Naive thymus-derived CD8-positive, alpha-beta T cell (primary cell): ENCODE measurements around the gene SLC41A1. TPM values are rescaled to one million over a fixed set of nuclear protein-coding genes. Genes with fewer than 3 reads are reported as not detected.

Experiments used
- ATAC-seq, 2 donors: fragments of 150-1000 bp; cut with Tn5 transposase in 1 of 2; sonication (Bioruptor Pico), chemical (Tn5 transposase) in 1 of 2; 1 replicate in 1 of 2; 2 replicates in 1 of 2; pipeline ENCODE4 v1.10.0; 2021; ENCODE audit warnings: mild to moderate bottlenecking in 2 of 2, moderate library complexity in 2 of 2
- POLR2A ChIA-PET: fragments of 350-600 bp; sonication (Branson Sonifier 250); formaldehyde crosslinking; loops from one replicate; lab custom pipeline; 2021; ENCODE audit warnings: antibody characterized with exemption; lab: Charles Lee
- DNase-seq, 10 donors: peaks; one replicate each; pipeline versions ENCODE4 v3.0.0 to v3.0.0-alpha.2; 2020 to 2022
- H3K27ac Mint-ChIP-seq, 10 donors: one replicate each; pipeline ENCODE4 v1.8.0; 2020 to 2022; ENCODE audit warnings: mild to moderate bottlenecking in 10 of 10, mixed read lengths in 10 of 10, moderate library complexity in 4 of 10, inconsistent platforms in 1 of 10
- H3K27me3 Mint-ChIP-seq, 5 donors: one replicate each; pipeline ENCODE4 v1.8.0; 2021 to 2022; ENCODE audit warnings: mixed read lengths in 5 of 5
- H3K36me3 Mint-ChIP-seq, 3 donors: one replicate each; pipeline ENCODE4 v1.8.0; 2020 to 2022; ENCODE audit warnings: mixed read lengths in 3 of 3, mild to moderate bottlenecking in 2 of 3, inconsistent platforms in 1 of 3
- H3K4me1 Mint-ChIP-seq, 4 donors: one replicate each; pipeline ENCODE4 v1.8.0; 2021 to 2022; ENCODE audit warnings: mixed read lengths in 4 of 4
- H3K4me3 Mint-ChIP-seq, 10 donors: one replicate each; pipeline ENCODE4 v1.8.0; 2020 to 2022; ENCODE audit warnings: mild to moderate bottlenecking in 10 of 10, mixed read lengths in 10 of 10, moderate library complexity in 6 of 10, inconsistent platforms in 1 of 10
- H3K9me3 Mint-ChIP-seq, 9 donors: one replicate each; pipeline ENCODE4 v1.8.0; 2020 to 2022; ENCODE audit warnings: mixed read lengths in 9 of 9, mild to moderate bottlenecking in 3 of 9, inconsistent platforms in 1 of 9, moderate library complexity in 1 of 9
- polyA plus RNA-seq, 3 donors: library from polyadenylated mRNA; unstranded; fragments of 300-500 nt; fragmentation: Illumina TruSeq; gene quantifications; one replicate each; pipeline ENCODE4 v1.2.3, GENCODE V29; 2021
- total RNA-seq, 8 experiments: library from RNA in 2 of 8; stranded (reverse) in 2 of 8; gene quantifications; one replicate each; pipeline ENCODE4 v1.2.3 and lab custom pipeline; 2021 to 2026

The SLC41A1 gene
- total and polyA plus RNA-seq, 5 experiments from 2014 or later, result 9.0 to 31.0 (median 19.3) TPM

GRCh38 chr1:205813755-205814058, 709 bp upstream of the SLC41A1 start:
- peak in 1 of 10 donors; percentile 13 for DNase-seq
- Mint-ChIP-seq H3K4me3 (peak overlapping the region; percentile 88 to 96 (median 93)), H3K27ac (peak overlapping the region; percentile 37 to 95 (median 87)), H3K4me1 (peaks cover 32 to 63% (median 52%) of the 10 kb centered on the region in 4 donors), H3K36me3 (peaks cover 0 to 16% (median 5%) of the 10 kb centered on the region in 3 donors), H3K27me3 (no peaks in the 10 kb centered on the region), H3K9me3 (no peaks in the 10 kb centered on the region)
- ATAC-seq, result no peak
- POLR2A ChIA-PET, result interaction anchor here (1.3 to 3.5 kb wide), 3 partner anchors 9 to 64 kb away, joined by 4 to 19 read pairs (median 4); partner anchors contain the start of gene RAB29

- POLR2A ChIA-PET, result interaction anchor here (0.9 to 3.5 kb wide), 6 partner anchors 38 to 534 kb away, joined by 3 to 19 read pairs (median 6); partner anchors contain the start of genes NUCKS1, PM20D1 and RAB29
- Mint-ChIP-seq H3K27ac (peak overlapping the region; percentile 77 to 95 (median 90)), H3K27me3 (no peaks in the 10 kb centered on the region), H3K4me1 (peaks cover 38 to 64% (median 62%) of the 10 kb centered on the region in 4 donors), H3K36me3 (peaks cover 0 to 23% (median 11%) of the 10 kb centered on the region in 3 donors), H3K4me3 (peak overlapping the region; percentile 88 to 96 (median 92)), H3K9me3 (no peaks in the 10 kb centered on the region)
- DNase-seq (peak in 4 of 10 donors; percentile 16 to 35 (median 22)), ATAC-seq (peak; percentile 18 to 28)
These were observed 624 bp downstream of the SLC41A1 start for GRCh38 chr1:205812271-205812877.

DNA sequence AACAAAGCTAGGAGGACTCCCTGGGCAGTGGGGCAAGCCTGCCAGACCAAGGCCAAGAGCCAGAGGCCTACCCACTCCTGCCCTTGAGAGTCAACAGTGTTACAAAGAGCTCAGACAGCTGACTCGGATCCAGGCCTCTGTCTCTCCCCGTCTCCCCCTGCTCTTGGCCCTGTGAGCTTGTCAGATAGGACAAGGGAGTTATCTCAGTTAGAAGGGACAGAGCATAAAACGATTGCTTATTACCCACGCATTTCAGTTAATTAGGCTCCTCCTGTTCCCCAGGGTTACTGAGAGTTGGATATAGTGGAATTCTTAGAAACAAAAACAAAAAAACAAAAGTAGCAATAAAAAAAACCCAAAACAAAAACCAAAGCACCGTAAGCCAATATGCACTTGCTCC, 1.3 kb downstream of the SLC41A1 start:
- POLR2A ChIA-PET, result interaction anchor here (1.3 to 3.5 kb wide), 3 partner anchors 37 to 63 kb away, joined by 3 to 19 read pairs (median 9); partner anchors contain the start of genes NUCKS1 and RAB29
- H3K4me3 Mint-ChIP-seq, result peak overlapping the region; percentile 88 to 96 (median 92)
- H3K36me3 Mint-ChIP-seq, result peaks cover 0 to 23% (median 11%) of the 10 kb centered on the region in 3 donors
- no peaks in the 10 kb centered on the region for H3K27me3 Mint-ChIP-seq
- H3K4me1 Mint-ChIP-seq, result peaks cover 42 to 71% (median 69%) of the 10 kb centered on the region in 4 donors
- ATAC-seq, result no peak
- DNase-seq, result peak in 1 of 10 donors; percentile 12
- peak overlapping the region; percentile 77 to 95 (median 90) for H3K27ac Mint-ChIP-seq
- no peaks in the 10 kb centered on the region for H3K9me3 Mint-ChIP-seq

GRCh38 chr1:205810448-205811157, 2.4 kb downstream of the SLC41A1 start:
- Mint-ChIP-seq H3K36me3 (peaks cover 0 to 23% (median 11%) of the 10 kb centered on the region in 3 donors), H3K27me3 (no peaks in the 10 kb centered on the region), H3K27ac (peak overlapping the region in 9 of 10 donors; percentile 2 to 93 (median 63)), H3K4me3 (peak overlapping the region; percentile 32 to 96 (median 92)), H3K4me1 (peaks cover 50 to 81% (median 79%) of the 10 kb centered on the region in 4 donors), H3K9me3 (no peaks in the 10 kb centered on the region)
- ATAC-seq (no peak), DNase-seq (no peak)
- POLR2A ChIA-PET, result interaction anchor here (2.1 to 3.5 kb wide), 2 partner anchors 36 to 61 kb away, joined by 9 to 19 read pairs; partner anchors contain the start of genes NUCKS1 and RAB29

DNA sequence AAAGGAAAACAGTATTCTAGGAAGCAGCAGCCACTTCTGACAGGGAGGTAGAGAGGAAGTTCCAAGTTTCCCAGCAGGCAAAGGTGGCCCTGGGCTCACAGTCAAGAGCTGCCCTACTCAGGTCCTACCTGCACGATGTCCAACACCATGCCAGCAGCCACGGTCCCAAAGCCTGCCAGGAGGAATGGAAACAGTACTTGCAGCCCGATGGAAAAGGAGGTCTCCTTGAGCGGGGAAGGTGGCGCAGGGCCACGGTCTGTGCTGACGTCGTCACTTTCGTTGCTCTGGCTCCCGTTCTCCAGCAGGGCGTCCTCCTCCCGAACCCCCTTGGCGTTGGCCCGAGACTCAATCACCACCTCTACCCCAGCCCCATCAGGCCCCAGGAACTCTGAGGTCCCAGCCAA, 3.1 kb downstream of the SLC41A1 start:
- no peaks in the 10 kb centered on the region for H3K9me3 Mint-ChIP-seq
- H3K27me3 Mint-ChIP-seq, result no peaks in the 10 kb centered on the region
- peaks cover 57 to 88% (median 86%) of the 10 kb centered on the region in 4 donors for H3K4me1 Mint-ChIP-seq
- peak overlapping the region in 5 of 10 donors; percentile 5 to 92 (median 31) for H3K27ac Mint-ChIP-seq
- DNase-seq (no peak), ATAC-seq (no peak)
- peaks cover 0 to 23% (median 11%) of the 10 kb centered on the region in 3 donors for H3K36me3 Mint-ChIP-seq
- H3K4me3 Mint-ChIP-seq, result peak overlapping the region in 9 of 10 donors; percentile 18 to 96 (median 72)
- POLR2A ChIA-PET, result no interaction called here

GRCh38 chr1:205809469-205809868, 3.5 kb downstream of the SLC41A1 start:
- DNase-seq, result no peak
- Mint-ChIP-seq H3K27me3 (no peaks in the 10 kb centered on the region), H3K9me3 (no peaks in the 10 kb centered on the region), H3K4me3 (peak overlapping the region; percentile 3 to 95 (median 70)), H3K4me1 (peaks cover 61 to 88% (median 87%) of the 10 kb centered on the region in 4 donors), H3K36me3 (peaks cover 0 to 23% (median 11%) of the 10 kb centered on the region in 3 donors), H3K27ac (peak overlapping the region in 9 of 10 donors; percentile 7 to 88 (median 53))
- POLR2A ChIA-PET, result interaction anchor here (0.6 to 1.1 kb wide), 2 partner anchors 34 to 50 kb away, joined by 3 to 4 read pairs; partner anchors contain the start of gene RAB29
- ATAC-seq, result no peak

DNA sequence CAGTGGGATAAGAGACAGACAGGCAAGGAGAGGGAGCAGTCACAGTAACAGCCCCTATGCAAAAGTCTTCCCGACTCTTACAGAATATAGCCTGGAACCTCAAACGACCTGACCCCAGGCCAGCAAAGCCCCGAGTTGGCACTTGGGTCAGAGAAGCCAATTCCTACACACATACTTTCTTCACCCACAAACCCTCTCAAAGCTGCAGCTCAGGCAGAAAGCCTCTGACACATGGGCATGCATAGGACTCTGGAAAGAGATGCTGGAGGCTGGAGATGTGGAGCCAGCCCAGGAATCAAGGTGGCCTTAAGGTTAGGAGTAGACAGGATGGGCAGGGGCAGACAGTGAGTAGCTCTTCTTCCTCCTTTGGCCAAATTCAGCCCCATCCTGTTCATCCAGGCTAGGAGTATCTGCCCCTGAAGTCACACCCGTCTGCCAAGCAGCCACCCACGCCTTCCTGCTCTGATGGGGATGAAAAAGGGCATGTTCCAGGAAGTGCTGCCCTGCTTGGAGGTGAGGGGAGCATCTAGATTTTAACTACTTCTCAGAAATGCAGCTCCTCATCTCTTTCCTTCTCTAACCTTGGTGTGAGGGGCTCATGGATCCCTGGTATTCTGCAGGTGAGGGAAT, 7.8 kb downstream of the SLC41A1 start:
- Mint-ChIP-seq H3K27me3 (no peaks in the 10 kb centered on the region), H3K36me3 (peaks cover 0 to 22% (median 8%) of the 10 kb centered on the region in 3 donors), H3K9me3 (no peaks in the 10 kb centered on the region), H3K4me3 (peak overlapping the region; percentile 63 to 88 (median 73)), H3K27ac (peak overlapping the region; percentile 77 to 94 (median 89)), H3K4me1 (peaks cover 40 to 79% (median 73%) of the 10 kb centered on the region in 4 donors)
- DNase-seq (peak in 4 of 10 donors; percentile 13 to 31 (median 29)), ATAC-seq (peak; percentile 73 to 74)
- POLR2A ChIA-PET, result interaction anchor here (0.7 to 1.6 kb wide), 5 partner anchors 8 to 56 kb away, joined by 3 to 6 read pairs (median 5); partner anchors contain the start of genes NUCKS1, RAB29 and SLC41A1

DNA sequence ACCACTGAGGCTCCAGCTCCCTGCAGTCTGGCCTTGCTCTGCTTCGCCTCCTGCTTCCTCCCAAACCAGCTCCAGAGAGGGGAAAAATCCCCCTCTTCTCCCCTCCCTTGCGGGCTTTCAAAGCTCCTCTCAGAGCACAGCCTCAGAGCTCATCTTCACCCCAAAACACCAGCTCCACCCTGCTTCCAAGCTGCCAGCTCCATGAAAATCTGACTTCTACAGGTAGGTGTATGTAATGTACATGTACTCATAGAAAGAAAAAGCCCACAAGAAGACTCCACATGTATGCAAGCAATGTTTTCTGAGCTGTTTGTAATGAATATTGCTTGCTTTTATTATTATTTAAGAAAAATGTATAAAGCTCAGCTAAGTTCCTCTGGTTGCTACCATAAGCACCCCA, 8.4 kb downstream of the SLC41A1 start:
- peaks cover 38 to 73% (median 67%) of the 10 kb centered on the region in 4 donors for H3K4me1 Mint-ChIP-seq

DNA sequence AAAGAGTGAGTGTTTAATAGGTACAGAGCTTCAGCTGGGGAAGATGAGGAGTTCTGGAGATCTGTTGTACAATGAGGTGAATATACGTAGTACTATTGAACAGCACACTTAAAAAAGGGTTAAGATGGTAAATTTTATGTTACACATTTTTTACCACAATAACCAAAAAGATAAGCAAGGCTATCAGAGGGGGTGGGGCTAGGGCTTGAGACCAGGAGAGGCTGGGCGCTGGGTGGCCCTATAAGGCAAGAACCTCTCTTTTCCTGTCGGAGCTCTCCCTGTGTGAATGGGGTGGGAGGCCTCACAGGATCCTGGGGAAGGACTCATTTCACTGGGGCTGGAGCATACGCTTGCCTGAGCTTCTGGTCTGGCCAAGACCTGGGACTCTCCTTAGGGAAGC, 9.0 kb downstream of the SLC41A1 start:
- Mint-ChIP-seq H3K4me3 (peak overlapping the region in 3 of 10 donors; percentile 8 to 56 (median 54)), H3K36me3 (peaks cover 0 to 26% (median 7%) of the 10 kb centered on the region in 3 donors), H3K9me3 (no peaks in the 10 kb centered on the region), H3K4me1 (peaks cover 35 to 67% (median 61%) of the 10 kb centered on the region in 4 donors), H3K27ac (peak overlapping the region in 8 of 10 donors; percentile 19 to 94 (median 63)), H3K27me3 (no peaks in the 10 kb centered on the region)
- POLR2A ChIA-PET, result interaction anchor here (1.5 kb wide), 1 partner anchor 55 kb away, joined by 5 read pairs; the partner anchor contains the start of gene NUCKS1
- DNase-seq (no peak), ATAC-seq (no peak)

More for the DNA sequence above, 8.4 kb downstream of the SLC41A1 start:
- DNase-seq (no peak), ATAC-seq (no peak)
- Mint-ChIP-seq H3K9me3 (no peaks in the 10 kb centered on the region), H3K27ac (peak overlapping the region in 9 of 10 donors; percentile 77 to 94 (median 86)), H3K27me3 (no peaks in the 10 kb centered on the region), H3K36me3 (peaks cover 0 to 22% (median 9%) of the 10 kb centered on the region in 3 donors), H3K4me3 (peak overlapping the region in 9 of 10 donors; percentile 39 to 88 (median 74))
- POLR2A ChIA-PET, result interaction anchor here (1.5 to 1.6 kb wide), 3 partner anchors 9 to 55 kb away, joined by 4 to 5 read pairs (median 5); partner anchors contain the start of genes NUCKS1, RAB29 and SLC41A1

GRCh38 chr1:205802060-205802459, 10.9 kb downstream of the SLC41A1 start:
- H3K27me3 Mint-ChIP-seq, result no peaks in the 10 kb centered on the region
- H3K36me3 Mint-ChIP-seq, result peaks cover 0 to 37% (median 2%) of the 10 kb centered on the region in 3 donors
- no peak overlapping the region for H3K4me3 Mint-ChIP-seq
- no peak for ATAC-seq
- no peak for DNase-seq
- POLR2A ChIA-PET, result no interaction called here
- peak overlapping the region in 6 of 10 donors; percentile 10 to 69 (median 44) for H3K27ac Mint-ChIP-seq
- no peaks in the 10 kb centered on the region for H3K9me3 Mint-ChIP-seq
- H3K4me1 Mint-ChIP-seq, result peaks cover 25 to 49% (median 43%) of the 10 kb centered on the region in 4 donors

GRCh38 chr1:205800981-205801703, 11.9 kb downstream of the SLC41A1 start:
- no peak overlapping the region for H3K4me3 Mint-ChIP-seq
- peaks cover 0 to 46% (median 5%) of the 10 kb centered on the region in 3 donors for H3K36me3 Mint-ChIP-seq
- no peaks in the 10 kb centered on the region for H3K27me3 Mint-ChIP-seq
- peaks cover 20 to 40% (median 35%) of the 10 kb centered on the region in 4 donors for H3K4me1 Mint-ChIP-seq
- peak overlapping the region; percentile 1 to 89 (median 63) for H3K27ac Mint-ChIP-seq
- ATAC-seq (no peak), DNase-seq (no peak)
- POLR2A ChIA-PET, result no interaction called here
- no peaks in the 10 kb centered on the region for H3K9me3 Mint-ChIP-seq
